GM12873 (cell line): Measurements from ENCODE around the gene MMP12.

Source experiments
- TF ChIP-seq, protein P1 (sequence below): IDR thresholded peaks from 2 replicates; pipeline ENCODE4 v1.5.1; 2012; ENCODE audit warnings: low read depth, mild to moderate bottlenecking, moderate library complexity, low read length, control low read depth; ENCODE audit not compliant: insufficient read depth; ENCODE audit errors: missing control alignments

Gene MMP12

GRCh38 chr11:102874852-102875251 lies at the start of gene MMP12:
Gene MMP12, minus strand, starts transcription at chr11:102874982. Its CDS starts 45 bp downstream, at chr11:102874937.
- TF ChIP-seq, protein P1, sequence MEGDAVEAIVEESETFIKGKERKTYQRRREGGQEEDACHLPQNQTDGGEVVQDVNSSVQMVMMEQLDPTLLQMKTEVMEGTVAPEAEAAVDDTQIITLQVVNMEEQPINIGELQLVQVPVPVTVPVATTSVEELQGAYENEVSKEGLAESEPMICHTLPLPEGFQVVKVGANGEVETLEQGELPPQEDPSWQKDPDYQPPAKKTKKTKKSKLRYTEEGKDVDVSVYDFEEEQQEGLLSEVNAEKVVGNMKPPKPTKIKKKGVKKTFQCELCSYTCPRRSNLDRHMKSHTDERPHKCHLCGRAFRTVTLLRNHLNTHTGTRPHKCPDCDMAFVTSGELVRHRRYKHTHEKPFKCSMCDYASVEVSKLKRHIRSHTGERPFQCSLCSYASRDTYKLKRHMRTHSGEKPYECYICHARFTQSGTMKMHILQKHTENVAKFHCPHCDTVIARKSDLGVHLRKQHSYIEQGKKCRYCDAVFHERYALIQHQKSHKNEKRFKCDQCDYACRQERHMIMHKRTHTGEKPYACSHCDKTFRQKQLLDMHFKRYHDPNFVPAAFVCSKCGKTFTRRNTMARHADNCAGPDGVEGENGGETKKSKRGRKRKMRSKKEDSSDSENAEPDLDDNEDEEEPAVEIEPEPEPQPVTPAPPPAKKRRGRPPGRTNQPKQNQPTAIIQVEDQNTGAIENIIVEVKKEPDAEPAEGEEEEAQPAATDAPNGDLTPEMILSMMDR, result no peak

DNA sequence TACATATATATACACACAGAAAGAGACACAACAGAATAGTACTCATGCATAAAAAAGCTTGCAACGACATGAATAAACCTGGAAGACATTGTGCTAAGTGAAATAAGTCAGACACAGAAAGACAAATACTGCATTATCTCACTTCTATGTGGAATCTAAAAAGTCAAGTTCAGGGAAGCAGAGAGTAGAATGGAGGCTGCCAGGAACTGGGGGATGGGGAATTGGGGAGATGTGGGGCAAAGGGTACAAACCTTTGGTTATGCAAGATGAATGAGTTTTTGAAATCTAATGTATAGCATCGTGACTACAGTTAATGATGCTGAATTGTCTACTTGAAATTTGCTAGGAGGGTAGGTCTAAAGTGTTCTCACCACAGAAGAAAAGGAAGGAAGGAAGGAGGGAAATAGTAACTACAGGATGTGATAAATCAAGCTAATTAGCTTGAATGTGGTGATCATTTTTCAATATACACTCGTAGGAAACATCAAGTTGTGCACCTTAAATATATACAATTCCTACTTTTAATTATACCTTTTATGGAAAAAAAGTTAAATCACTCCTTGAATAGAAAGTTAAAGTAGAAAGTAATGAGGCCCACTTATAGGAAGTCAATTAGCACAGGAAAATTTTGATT lies 46.9 kb upstream of the MMP12 start:
- TF ChIP-seq, protein P1, result no peak

- TF ChIP-seq, protein P1, result no peak
Observed at GRCh38 chr11:102920118-102920684, 45.4 kb upstream of the MMP12 start.

- TF ChIP-seq, protein P1, result no peak
Observed at GRCh38 chr11:102915044-102915375, 40.2 kb upstream of the MMP12 start.

DNA sequence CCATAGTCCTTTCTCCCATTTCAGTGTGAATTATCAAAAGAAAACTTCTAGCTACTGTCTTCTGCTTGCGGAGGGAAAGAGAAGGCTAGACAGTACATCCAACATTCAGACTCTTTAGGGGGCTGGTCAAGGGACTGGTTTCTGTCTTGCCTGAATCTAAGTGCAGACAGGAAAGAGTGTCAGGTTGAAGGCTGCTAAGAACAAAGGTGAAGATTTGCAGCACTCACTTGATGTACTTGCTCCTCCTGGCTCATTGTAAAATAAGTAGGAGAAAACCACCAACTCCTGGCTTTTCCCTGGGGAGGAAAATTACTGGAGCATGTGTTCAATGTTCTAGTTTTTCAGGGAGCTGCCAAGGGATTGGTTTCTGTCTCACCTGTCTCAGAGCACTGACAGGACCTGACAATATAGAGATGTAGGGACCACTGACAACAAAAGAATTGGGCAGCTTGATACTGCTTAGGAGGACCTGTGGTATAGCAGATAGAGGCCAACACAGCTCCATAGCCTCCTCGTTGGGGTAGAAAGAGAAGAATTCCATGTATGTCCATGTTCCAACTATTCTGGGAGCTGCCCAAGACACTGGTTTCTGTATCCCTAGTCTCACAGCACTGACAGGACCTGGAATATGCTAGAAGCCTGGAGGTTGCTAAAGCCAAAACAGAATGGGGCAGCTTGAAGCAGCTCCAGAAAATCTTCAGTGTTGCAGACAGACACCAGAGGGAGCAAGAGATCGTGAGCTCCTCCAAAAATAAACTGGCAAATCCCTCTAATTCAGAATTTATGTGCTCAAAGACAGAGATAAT lies 39.7 kb upstream of the MMP12 start:
- TF ChIP-seq, protein P1, result peak; percentile 55

DNA sequence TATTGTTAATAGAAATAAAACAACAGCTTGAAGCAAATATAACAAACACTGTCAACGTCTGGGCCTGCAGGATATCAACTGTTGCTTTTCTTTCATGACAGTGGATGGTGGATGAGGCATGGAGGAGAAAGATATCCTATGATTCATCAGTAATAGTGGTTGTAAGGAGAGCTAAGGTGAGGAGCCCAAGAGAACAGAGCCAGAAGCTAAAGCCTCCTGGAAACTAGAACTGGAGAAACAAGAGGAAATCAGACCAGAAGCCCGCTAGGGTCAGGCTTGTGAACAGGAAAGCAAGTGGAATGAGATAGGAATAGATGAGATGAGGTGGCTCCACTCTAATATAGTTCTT lies 37.7 kb upstream of the MMP12 start:
- TF ChIP-seq, protein P1, result no peak

- TF ChIP-seq, protein P1, result no peak
Observed at GRCh38 chr11:102911758-102912481, 37.1 kb upstream of the MMP12 start.
